A673 (cell line): ENCODE data around the gene GAGE12J. TPM values are rescaled to one million over a fixed set of nuclear protein-coding genes. Genes with fewer than 3 reads are reported as not detected.
A peak's percentile ranks its signal among the peaks of the same experiment; 100 is the strongest.
"Not testable (repeated sequence)": the region's sequence is repeated elsewhere in the genome, so short reads cannot be mapped to it uniquely, and the experiment has no call there.

Experiments
- Bru-seq: library from RNA; stranded (reverse); fragments of 400-500 nt; gene quantifications from one replicate; lab custom pipeline; 2021; lab: Mats Ljungman, UMichigan
- BruChase-seq, 2 experiments: library from RNA; stranded (reverse); fragments of 400-500 nt; gene quantifications; one replicate each; lab custom pipeline; 2021; lab: Mats Ljungman, UMichigan
- BruUV-seq: library from RNA; stranded (reverse); fragments of 400-500 nt; replicated peaks from 2 replicates; lab custom pipeline; 2021; lab: Mats Ljungman, UMichigan
- CTCF ChIA-PET: fragments of 300-600 bp; sonication (Branson Sonifier 250); formaldehyde crosslinking; loops from one replicate; lab custom pipeline; 2022; ENCODE audit warnings: antibody characterized with exemption; lab: Charles Lee
- POLR2A ChIA-PET: fragments of 300-600 bp; sonication (Branson Sonifier 250); formaldehyde crosslinking; loops from one replicate; lab custom pipeline; 2022; ENCODE audit warnings: antibody characterized with exemption; ENCODE audit not compliant: low non-redundant PET; lab: Charles Lee
- DNase-seq: peaks from one replicate; pipeline ENCODE4 v3.0.0-alpha.2; 2015; ENCODE audit warnings: low spot score
- H3K27ac ChIP-seq: fragments of 200-600 bp; sonication (generic); 2 replicates; pipeline ENCODE4 v1.5.1; 2016; ENCODE audit warnings: mixed run types, low read depth, mild to moderate bottlenecking, mixed read lengths, antibody characterized with exemption, low read length; ENCODE audit not compliant: poor library complexity, severe bottlenecking
- H3K27me3 ChIP-seq: fragments of 200-600 bp; sonication (generic); replicated peaks from 2 replicates; pipeline ENCODE4 v1.6.1; 2017; ENCODE audit warnings: mixed run types, low read depth, mild to moderate bottlenecking, mixed read lengths, antibody characterized with exemption, low read length; ENCODE audit not compliant: insufficient read depth, poor library complexity
- H3K36me3 ChIP-seq: fragments of 200-600 bp; sonication (generic); 2 replicates; pipeline ENCODE4 v1.6.1; 2016; ENCODE audit warnings: mixed run types, mild to moderate bottlenecking, mixed read lengths, antibody characterized with exemption, low read length; ENCODE audit not compliant: insufficient read depth, poor library complexity, severe bottlenecking
- H3K4me1 ChIP-seq: fragments of 200-600 bp; sonication (generic); 2 replicates; pipeline ENCODE4 v1.6.1; 2017; ENCODE audit warnings: mixed run types, mild to moderate bottlenecking, mixed read lengths, antibody characterized with exemption, low read length; ENCODE audit not compliant: insufficient read depth, poor library complexity, severe bottlenecking
- H3K4me3 ChIP-seq: fragments of 200-600 bp; sonication (generic); 2 replicates; pipeline ENCODE4 v1.5.1; 2016; ENCODE audit warnings: low read depth, mixed run types, mild to moderate bottlenecking, mixed read lengths, low read length; ENCODE audit not compliant: poor library complexity, severe bottlenecking
- H3K9me3 ChIP-seq: fragments of 200-600 bp; sonication (generic); 2 replicates; pipeline ENCODE4 v1.6.1; 2016; ENCODE audit warnings: mixed run types, low read depth, mild to moderate bottlenecking, mixed read lengths, antibody characterized with exemption, low read length; ENCODE audit not compliant: poor library complexity, severe bottlenecking
- EZH2 ChIP-seq: fragments of 200-600 bp; sonication (generic); IDR thresholded peaks from 2 replicates; pipeline ENCODE4 v1.6.1; 2017; ENCODE audit warnings: borderline replicate concordance, low read depth, mild to moderate bottlenecking, mixed read lengths, antibody characterized with exemption, low read length; ENCODE audit not compliant: poor library complexity, severe bottlenecking
- intact Hi-C: fragments of 100-400 bp; cut with micrococcal nuclease; formaldehyde crosslinking; loops from one replicate; pipeline ENCODE4 v1.10.0; 2022; ENCODE audit not compliant: unreplicated experiment
- long read RNA-seq: library from polyadenylated mRNA; stranded (forward); transcript quantifications from one replicate; pipeline ENCODE4 v2.0.0, GENCODE V29; 2022
- total RNA-seq: library from RNA; stranded (reverse); gene quantifications from 2 replicates; pipeline ENCODE4 v1.2.3, GENCODE V29; 2021
- TF ChIP-seq, protein P1 (sequence below): fragments of 300-800, 200-600 bp; sonication (generic); conservative IDR thresholded peaks from 2 replicates; pipeline ENCODE4 v1.5.1; 2017; ENCODE audit warnings: low read depth, mild to moderate bottlenecking, antibody characterized with exemption, low read length, moderate library complexity, mixed read lengths

GAGE12J gene, protein sequence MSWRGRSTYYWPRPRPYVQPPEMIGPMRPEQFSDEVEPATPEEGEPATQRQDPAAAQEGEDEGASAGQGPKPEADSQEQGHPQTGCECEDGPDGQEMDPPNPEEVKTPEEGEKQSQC
- not detected in 2 replicates for total RNA-seq
- percentile 10 among the genes with signal in this experiment for Bru-seq, nascent RNA
- not detected for BruChase-seq, experiment 1, labeled RNA remaining after a 2-hour chase
- BruChase-seq, experiment 2, labeled RNA remaining after a 6-hour chase = not detected
- long read RNA-seq = 0 reads

DNA sequence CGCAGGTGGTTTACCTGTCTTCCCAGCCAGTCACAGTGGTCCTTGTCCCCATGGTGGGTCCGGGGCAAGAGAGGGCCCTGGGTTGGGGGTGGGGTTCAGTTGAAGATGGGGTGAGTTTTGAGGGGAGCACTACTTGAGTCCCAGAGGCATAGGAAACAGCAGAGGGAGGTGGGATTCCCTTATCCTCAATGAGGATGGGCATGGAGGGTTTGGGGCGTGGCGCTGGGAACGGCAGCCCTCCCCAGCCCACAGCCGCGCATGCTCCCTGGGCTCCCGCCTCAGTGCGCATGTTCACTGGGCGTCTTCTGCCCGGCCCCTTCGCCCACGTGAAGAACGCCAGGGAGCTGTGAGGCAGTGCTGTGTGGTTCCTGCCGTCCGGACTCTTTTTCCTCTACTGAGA is at the start of gene GAGE12J:
Gene GAGE12J (plus strand): TSS at position 301 of the 400 bp plus-strand sequence. CDS start 1,157 bp downstream, outside the sequence.
- H3K4me1 ChIP-seq, DNase-seq, H3K27ac ChIP-seq, H3K27me3 ChIP-seq, CTCF ChIA-PET, intact Hi-C loops, H3K4me3 ChIP-seq, POLR2A ChIA-PET, H3K9me3 ChIP-seq, H3K36me3 ChIP-seq, BruUV-seq: not testable (repeated sequence)

DNA sequence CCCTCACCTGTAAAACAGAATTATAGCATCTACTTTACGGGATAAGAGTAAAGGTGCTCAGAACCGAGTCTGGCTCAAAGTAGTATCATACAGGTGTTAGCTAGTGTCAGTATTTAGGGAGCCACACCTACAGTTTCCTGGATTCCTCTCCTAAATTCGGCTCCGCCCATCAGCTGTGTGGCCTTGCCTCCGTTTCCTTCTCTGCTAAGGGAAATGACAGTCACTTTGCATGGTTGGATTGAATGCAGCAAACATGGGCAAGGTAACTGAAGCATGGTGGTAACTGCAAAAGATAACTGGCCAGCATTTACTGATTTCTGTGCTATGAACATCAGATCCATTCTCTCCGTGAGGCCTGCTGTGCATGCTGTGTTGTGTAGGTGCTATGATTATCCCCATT is 49.4 kb upstream of the GAGE12J start:
- intact Hi-C loops = no loop called here
- Histone ChIP-seq H3K9me3 (no peaks in the 10 kb centered on the region), H3K36me3 (no peaks in the 10 kb centered on the region), H3K4me3 (no peak overlapping the region), H3K4me1 (peaks cover 11% of the 10 kb centered on the region), H3K27ac (no peak overlapping the region), H3K27me3 (no peaks in the 10 kb centered on the region)
- DNase-seq = no peak
- no TSS peak for BruUV-seq
- CTCF ChIA-PET = no interaction called here
- TF ChIP-seq, protein P1, sequence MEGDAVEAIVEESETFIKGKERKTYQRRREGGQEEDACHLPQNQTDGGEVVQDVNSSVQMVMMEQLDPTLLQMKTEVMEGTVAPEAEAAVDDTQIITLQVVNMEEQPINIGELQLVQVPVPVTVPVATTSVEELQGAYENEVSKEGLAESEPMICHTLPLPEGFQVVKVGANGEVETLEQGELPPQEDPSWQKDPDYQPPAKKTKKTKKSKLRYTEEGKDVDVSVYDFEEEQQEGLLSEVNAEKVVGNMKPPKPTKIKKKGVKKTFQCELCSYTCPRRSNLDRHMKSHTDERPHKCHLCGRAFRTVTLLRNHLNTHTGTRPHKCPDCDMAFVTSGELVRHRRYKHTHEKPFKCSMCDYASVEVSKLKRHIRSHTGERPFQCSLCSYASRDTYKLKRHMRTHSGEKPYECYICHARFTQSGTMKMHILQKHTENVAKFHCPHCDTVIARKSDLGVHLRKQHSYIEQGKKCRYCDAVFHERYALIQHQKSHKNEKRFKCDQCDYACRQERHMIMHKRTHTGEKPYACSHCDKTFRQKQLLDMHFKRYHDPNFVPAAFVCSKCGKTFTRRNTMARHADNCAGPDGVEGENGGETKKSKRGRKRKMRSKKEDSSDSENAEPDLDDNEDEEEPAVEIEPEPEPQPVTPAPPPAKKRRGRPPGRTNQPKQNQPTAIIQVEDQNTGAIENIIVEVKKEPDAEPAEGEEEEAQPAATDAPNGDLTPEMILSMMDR = no peak
- no peak for TF ChIP-seq EZH2
- POLR2A ChIA-PET = no interaction called here

DNA sequence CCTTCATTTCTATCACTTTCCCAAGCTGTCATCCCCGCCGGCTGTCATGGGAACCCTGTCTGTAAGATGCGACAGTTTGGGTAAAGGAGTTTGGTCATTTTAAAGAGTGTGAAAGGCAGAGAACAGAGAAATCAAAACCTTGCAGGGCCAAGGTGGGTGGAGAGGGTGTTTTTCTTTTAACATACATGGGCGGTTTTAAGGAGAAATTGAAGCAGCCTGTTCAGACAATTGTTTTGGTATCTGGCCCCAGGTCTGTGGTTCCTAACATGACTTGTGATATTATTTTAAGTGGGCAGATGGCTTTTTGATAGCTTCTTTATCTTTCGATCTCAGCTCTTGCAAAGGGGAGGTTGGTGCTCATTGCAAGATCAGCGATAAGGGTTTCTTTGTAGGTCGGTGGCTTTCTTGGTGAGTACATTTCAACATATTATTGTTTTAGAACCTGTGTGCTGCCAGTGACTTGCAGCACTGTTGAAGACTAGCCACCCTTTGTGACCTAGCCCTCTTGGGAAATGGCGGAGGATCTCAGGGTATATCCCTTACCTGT is 48.6 kb upstream of the GAGE12J start:
- Histone ChIP-seq H3K36me3 (no peaks in the 10 kb centered on the region), H3K27me3 (no peaks in the 10 kb centered on the region), H3K27ac (no peak overlapping the region), H3K9me3 (no peaks in the 10 kb centered on the region), H3K4me1 (peaks cover 11% of the 10 kb centered on the region), H3K4me3 (no peak overlapping the region)
- ChIA-PET POLR2A (interaction anchor here (0.9 kb wide), 1 partner anchor 425 kb away, joined by 3 read pairs; no protein-coding TSS in a partner anchor), CTCF (no interaction called here)
- BruUV-seq = no TSS peak
- intact Hi-C loops = no loop called here
- TF ChIP-seq EZH2 = no peak
- TF ChIP-seq, protein P1 = no peak
- DNase-seq = no peak
